HEK293 (cell line): ENCODE measurements around the gene ANKRD6.

Source experiments
- FEZF1 ChIP-seq: fragments of 450-650 bp; formaldehyde crosslinking; IDR thresholded peaks from 2 replicates; pipeline ENCODE4 v1.5.1; 2016; ENCODE audit warnings: missing biosample characterization, missing genetic modification characterization
- GLI4 ChIP-seq: fragments of 450-650 bp; formaldehyde crosslinking; IDR thresholded peaks from 2 replicates; pipeline ENCODE4 v1.5.1; 2016; ENCODE audit warnings: missing biosample characterization, missing genetic modification characterization
- KLF9 ChIP-seq: fragments of 450-650 bp; formaldehyde crosslinking; IDR thresholded peaks from 2 replicates; pipeline ENCODE4 v1.5.1; 2016; ENCODE audit warnings: missing biosample characterization, missing genetic modification characterization, low read depth
- MEIS1 ChIP-seq: sonication (generic); formaldehyde crosslinking; IDR thresholded peaks from 2 replicates; pipeline ENCODE4 v1.8.1; 2022; ENCODE audit warnings: missing genetic modification reagents, mild to moderate bottlenecking, borderline replicate concordance
- MZF1 ChIP-seq: fragments of 450-650 bp; formaldehyde crosslinking; IDR thresholded peaks from 2 replicates; pipeline ENCODE4 v1.5.1; 2017; ENCODE audit warnings: missing biosample characterization, missing genetic modification characterization, borderline replicate concordance
- OVOL3 ChIP-seq: fragments of 450-650 bp; formaldehyde crosslinking; IDR thresholded peaks from 2 replicates; pipeline ENCODE4 v1.5.1; 2016; ENCODE audit warnings: missing biosample characterization, missing genetic modification characterization
- ZBTB10 ChIP-seq: fragments of 450-650 bp; formaldehyde crosslinking; IDR thresholded peaks from 2 replicates; pipeline ENCODE4 v1.5.1; 2016; ENCODE audit warnings: missing biosample characterization, missing genetic modification characterization
- ZBTB48 ChIP-seq: fragments of 450-650 bp; formaldehyde crosslinking; IDR thresholded peaks from 2 replicates; pipeline ENCODE4 v1.5.1; 2016; ENCODE audit warnings: missing biosample characterization, missing genetic modification characterization
- ZEB2 ChIP-seq: fragments of 450-650 bp; formaldehyde crosslinking; IDR thresholded peaks from 2 replicates; pipeline ENCODE4 v1.5.1; 2016; ENCODE audit warnings: missing biosample characterization, missing genetic modification characterization
- ZFP69B ChIP-seq: fragments of 450-650 bp; formaldehyde crosslinking; IDR thresholded peaks from 2 replicates; pipeline ENCODE4 v1.5.1; 2016; ENCODE audit warnings: missing biosample characterization, missing genetic modification characterization
- ZIC2 ChIP-seq: fragments of 450-650 bp; formaldehyde crosslinking; IDR thresholded peaks from 2 replicates; pipeline ENCODE4 v1.5.1; 2016; ENCODE audit warnings: missing biosample characterization, missing genetic modification characterization
- ZNF10 ChIP-seq: fragments of 450-650 bp; formaldehyde crosslinking; IDR thresholded peaks from 2 replicates; pipeline ENCODE4 v1.5.1; 2017; ENCODE audit warnings: missing biosample characterization, missing genetic modification characterization
- ZNF114 ChIP-seq: fragments of 450-650 bp; formaldehyde crosslinking; IDR thresholded peaks from 2 replicates; pipeline ENCODE4 v1.5.0; 2017; ENCODE audit warnings: missing biosample characterization, missing genetic modification characterization
- ZNF121 ChIP-seq: fragments of 450-650 bp; formaldehyde crosslinking; IDR thresholded peaks from 2 replicates; pipeline ENCODE4 v1.5.1; 2016; ENCODE audit warnings: missing biosample characterization, missing genetic modification characterization
- ZNF23 ChIP-seq: fragments of 450-650 bp; formaldehyde crosslinking; IDR thresholded peaks from 2 replicates; pipeline ENCODE4 v1.5.1; 2016; ENCODE audit warnings: missing biosample characterization, missing genetic modification characterization, borderline replicate concordance
- ZNF311 ChIP-seq: fragments of 450-650 bp; formaldehyde crosslinking; IDR thresholded peaks from 2 replicates; pipeline ENCODE4 v1.5.1; 2017; ENCODE audit warnings: missing biosample characterization, missing genetic modification characterization, borderline replicate concordance
- ZNF341 ChIP-seq: fragments of 450-650 bp; formaldehyde crosslinking; IDR thresholded peaks from 2 replicates; pipeline ENCODE4; 2016; ENCODE audit warnings: low read depth, missing biosample characterization, missing genetic modification characterization
- ZNF362 ChIP-seq: fragments of 450-650 bp; formaldehyde crosslinking; IDR thresholded peaks from 2 replicates; pipeline ENCODE4 v1.5.1; 2016; ENCODE audit warnings: missing biosample characterization, missing genetic modification characterization
- ZNF501 ChIP-seq: fragments of 450-650 bp; formaldehyde crosslinking; IDR thresholded peaks from 2 replicates; pipeline ENCODE4 v1.5.1; 2016; ENCODE audit warnings: missing biosample characterization, missing genetic modification characterization
- ZNF513 ChIP-seq: fragments of 450-650 bp; IDR thresholded peaks from 2 replicates; pipeline ENCODE4 v1.5.1; 2018; ENCODE audit warnings: missing biosample characterization, missing genetic modification characterization
- ZNF518A ChIP-seq: fragments of 450-650 bp; formaldehyde crosslinking; conservative IDR thresholded peaks from 2 replicates; pipeline ENCODE4 v1.5.1; 2016; ENCODE audit warnings: low read depth, missing biosample characterization, missing genetic modification characterization
- ZNF555 ChIP-seq: fragments of 450-650 bp; formaldehyde crosslinking; conservative IDR thresholded peaks from 2 replicates; pipeline ENCODE4 v1.5.1; 2017; ENCODE audit warnings: missing biosample characterization, mild to moderate bottlenecking, missing genetic modification characterization, inconsistent platforms
- ZNF639 ChIP-seq: fragments of 450-650 bp; formaldehyde crosslinking; IDR thresholded peaks from 2 replicates; pipeline ENCODE4 v1.5.1; 2016; ENCODE audit warnings: missing biosample characterization, missing genetic modification characterization
- ZNF768 ChIP-seq: fragments of 450-650 bp; formaldehyde crosslinking; IDR thresholded peaks from 2 replicates; pipeline ENCODE4 v1.5.1; 2018; ENCODE audit warnings: missing biosample characterization, mild to moderate bottlenecking, missing genetic modification characterization
- ZNF791 ChIP-seq: fragments of 450-650 bp; formaldehyde crosslinking; IDR thresholded peaks from 2 replicates; pipeline ENCODE4 v1.5.1; 2016; ENCODE audit warnings: missing biosample characterization, missing genetic modification characterization
- ZNF830 ChIP-seq: fragments of 450-650 bp; IDR thresholded peaks from 2 replicates; pipeline ENCODE4 v1.5.0; 2018; ENCODE audit warnings: missing biosample characterization, missing genetic modification characterization, low read depth, mild to moderate bottlenecking, moderate library complexity
- TF ChIP-seq, protein P1 (sequence below): fragments of 450-650 bp; formaldehyde crosslinking; IDR thresholded peaks from 2 replicates; pipeline ENCODE4 v1.5.1; 2016; ENCODE audit warnings: missing biosample characterization, missing genetic modification characterization

Gene ANKRD6

GRCh38 chr6:89433252-89434149, 549 bp downstream of the ANKRD6 start (continued):
- TF ChIP-seq ZEB2 (tag by site-specific recombination) (no peak; the same call in none of the 2 replicates), ZNF311 (tag by site-specific recombination) (no peak), ZNF114 (tag by site-specific recombination) (no peak), MZF1 (tag by site-specific recombination) (peak; percentile 15; the same call in 1 of the 2 replicates), KLF9 (tag by site-specific recombination) (peak; percentile 13; the same call in 1 of the 2 replicates), ZNF501 (tag by site-specific recombination) (no peak; the same call in 1 of the 2 replicates), MEIS1 (CRISPR knock-in tag) (no peak), ZIC2 (tag by site-specific recombination) (peak; percentile 87), ZNF555 (tag by site-specific recombination) (no peak), ZBTB48 (tag by site-specific recombination) (peak; percentile 69), ZNF10 (tag by site-specific recombination) (no peak), ZNF830 (no peak), FEZF1 (tag by site-specific recombination) (no peak), ZNF121 (tag by site-specific recombination) (no peak), ZNF341 (no peak), ZNF791 (tag by site-specific recombination) (no peak), ZNF513 (no peak), ZNF362 (tag by site-specific recombination) (no peak), ZNF768 (no peak), ZNF23 (tag by site-specific recombination) (no peak), OVOL3 (tag by site-specific recombination) (no peak), ZBTB10 (tag by site-specific recombination) (peak; percentile 81), ZNF518A (tag by site-specific recombination) (peak; percentile 26; the same call in 1 of the 2 replicates), ZNF639 (tag by site-specific recombination) (no peak), GLI4 (tag by site-specific recombination) (no peak), ZFP69B (no peak)
- TF ChIP-seq, protein P1, sequence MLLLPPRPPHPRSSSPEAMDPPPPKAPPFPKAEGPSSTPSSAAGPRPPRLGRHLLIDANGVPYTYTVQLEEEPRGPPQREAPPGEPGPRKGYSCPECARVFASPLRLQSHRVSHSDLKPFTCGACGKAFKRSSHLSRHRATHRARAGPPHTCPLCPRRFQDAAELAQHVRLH (tag by site-specific recombination) = 0 out of 2 replicates have a peak, but pooled peaks have one; percentile 41
